Measurements from ENCODE around the gene EXOC3L4. TPM values are rescaled to one million over a fixed set of nuclear protein-coding genes. Genes with fewer than 3 reads are reported as not detected.

EXOC3L4 gene
- total and polyA plus RNA-seq, 2 donors (not counting 1 experiment from before 2014, with no cell fraction given): not detected

GRCh38 chr14:103090481-103091020 is 4.0 kb upstream of the EXOC3L4 start:
- Histone ChIP-seq H3K27me3 (replicated peaks in 1 of 4; ENCODE audit: control extremely low read depth in 1 of 4, control insufficient read depth in 3 of 4, insufficient read depth in 4 of 4, low read length in 3 of 4) (peaks cover 0 to 26% (median 1%) of the 10 kb centered on the region in 4 experiments), H3K9ac (ENCODE audit: low read length) (peak overlapping the region; percentile 64), H2AFZ (ENCODE audit: insufficient read depth, low read depth, low read length, poor library complexity, severe bottlenecking) (peak overlapping the region; percentile 70), H3K4me1 (ENCODE audit: control insufficient read depth in 2 of 2, insufficient read depth in 2 of 2, low read length in 2 of 2) (peaks cover 10 to 15% of the 10 kb centered on the region in 2 donors), H3K79me2 (ENCODE audit: control insufficient read depth, insufficient read depth, low read length) (no peaks in the 10 kb centered on the region), H3K9me3 (ENCODE audit: control extremely low read depth in 1 of 3, control insufficient read depth in 2 of 3, insufficient read depth in 1 of 3, low read length in 2 of 3) (no peaks in the 10 kb centered on the region), H3K27ac (ENCODE audit: low read length in 2 of 2) (no peak overlapping the region), H3K4me2 (replicated peaks; ENCODE audit: low read depth, low read length, poor library complexity, severe bottlenecking) (peak overlapping the region; percentile 90), H3K36me3 (replicated peaks in 1 of 2; ENCODE audit: control extremely low read depth in 1 of 2, control insufficient read depth in 1 of 2, extremely low read depth in 1 of 2, insufficient read depth in 2 of 2, low read length in 1 of 2) (no peaks in the 10 kb centered on the region), H3K4me3 (ENCODE audit: control extremely low read depth in 1 of 5, extremely low read depth in 1 of 5, insufficient read depth in 1 of 5, low read depth in 2 of 5, low read length in 4 of 5) (peak overlapping the region in 2 of 5 experiments; percentile 24 to 49), H4K20me1 (ENCODE audit: control insufficient read depth, insufficient read depth, low read length, poor library complexity, severe bottlenecking) (no peaks in the 10 kb centered on the region)
- WGBS (ENCODE audit: insufficient coverage): 82% methylated on average over 8 of the region's 12 CpGs
- TF ChIP-seq, protein P1, sequence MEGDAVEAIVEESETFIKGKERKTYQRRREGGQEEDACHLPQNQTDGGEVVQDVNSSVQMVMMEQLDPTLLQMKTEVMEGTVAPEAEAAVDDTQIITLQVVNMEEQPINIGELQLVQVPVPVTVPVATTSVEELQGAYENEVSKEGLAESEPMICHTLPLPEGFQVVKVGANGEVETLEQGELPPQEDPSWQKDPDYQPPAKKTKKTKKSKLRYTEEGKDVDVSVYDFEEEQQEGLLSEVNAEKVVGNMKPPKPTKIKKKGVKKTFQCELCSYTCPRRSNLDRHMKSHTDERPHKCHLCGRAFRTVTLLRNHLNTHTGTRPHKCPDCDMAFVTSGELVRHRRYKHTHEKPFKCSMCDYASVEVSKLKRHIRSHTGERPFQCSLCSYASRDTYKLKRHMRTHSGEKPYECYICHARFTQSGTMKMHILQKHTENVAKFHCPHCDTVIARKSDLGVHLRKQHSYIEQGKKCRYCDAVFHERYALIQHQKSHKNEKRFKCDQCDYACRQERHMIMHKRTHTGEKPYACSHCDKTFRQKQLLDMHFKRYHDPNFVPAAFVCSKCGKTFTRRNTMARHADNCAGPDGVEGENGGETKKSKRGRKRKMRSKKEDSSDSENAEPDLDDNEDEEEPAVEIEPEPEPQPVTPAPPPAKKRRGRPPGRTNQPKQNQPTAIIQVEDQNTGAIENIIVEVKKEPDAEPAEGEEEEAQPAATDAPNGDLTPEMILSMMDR (IDR thresholded peaks at IDR 0.05): no peak
- no peak for TF ChIP-seq EZH2 (IDR thresholded peaks at IDR 0.05; ENCODE audit: borderline replicate concordance, insufficient read depth, low read depth, low read length, poor library complexity, severe bottlenecking)
- intact Hi-C loops (cut with micrococcal nuclease): loop anchor here (1.0 to 5.0 kb wide), 4 partner anchors 12 to 498 kb away; partner anchors contain the start of gene RCOR1
- Mint-ChIP-seq H3K4me3 (peak overlapping the region; percentile 74), H3K9me3 (ENCODE audit: insufficient read depth) (no peaks in the 10 kb centered on the region), H3K27me3 (peaks cover 2% of the 10 kb centered on the region), H3K27ac (no peak overlapping the region), H3K4me1 (peaks cover 2% of the 10 kb centered on the region)
- ChIA-PET POLR2A (no interaction called here), CTCF (interaction anchor here (0.7 to 1.4 kb wide), 5 partner anchors 12 to 396 kb away, joined by 3 to 10 read pairs (median 7); no protein-coding TSS in a partner anchor)
- ATAC-seq (ENCODE audit: low read depth) (no peak), DNase-seq (no peak)

Data from B cell (primary cell).